Measurements from ENCODE around the gene TBC1D9B. TPM values are rescaled to one million over a fixed set of nuclear protein-coding genes. Genes with fewer than 3 reads are reported as not detected.

TBC1D9B gene
- total RNA-seq, 1 experiment from 2014 or later: 70.9 TPM

DNA sequence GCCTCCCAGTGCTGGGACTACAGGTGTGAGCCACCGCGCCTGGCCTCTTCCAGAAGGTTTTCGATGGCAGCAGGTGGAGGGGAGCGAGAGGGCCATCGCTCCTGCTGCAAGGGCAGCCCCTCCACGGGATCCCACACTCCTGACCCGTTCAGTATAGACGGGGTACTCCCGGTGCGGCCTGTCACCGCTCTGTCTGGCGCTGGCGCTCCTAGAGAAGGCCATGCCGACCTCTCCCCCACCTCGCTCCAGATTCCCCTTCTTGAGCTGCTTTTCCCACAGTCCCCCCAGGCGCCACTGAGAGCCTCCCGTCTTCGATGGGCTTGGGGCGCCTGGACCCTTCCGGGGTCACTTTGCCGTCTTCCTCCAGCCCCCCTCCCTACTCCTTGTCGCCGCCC, 91.3 kb downstream of the TBC1D9B start:
- ChIA-PET CTCF (interaction anchor here (1.3 to 1.9 kb wide), 3 partner anchors 15 to 159 kb away, joined by 3 to 8 read pairs (median 5); no protein-coding TSS in a partner anchor), POLR2A (interaction anchor here (1.0 to 1.3 kb wide), 2 partner anchors 9 to 14 kb away, joined by 3 read pairs; no protein-coding TSS in a partner anchor)
- Mint-ChIP-seq H3K4me1 (peaks cover 42% of the 10 kb centered on the region), H3K27ac (no peak overlapping the region), H3K36me3 (peaks cover 14% of the 10 kb centered on the region), H3K9me3 (no peaks in the 10 kb centered on the region), H3K27me3 (ENCODE audit: low read depth) (peaks cover 22% of the 10 kb centered on the region), H3K4me3 (peak overlapping the region; percentile 54)
- TF ChIP-seq, protein P1, sequence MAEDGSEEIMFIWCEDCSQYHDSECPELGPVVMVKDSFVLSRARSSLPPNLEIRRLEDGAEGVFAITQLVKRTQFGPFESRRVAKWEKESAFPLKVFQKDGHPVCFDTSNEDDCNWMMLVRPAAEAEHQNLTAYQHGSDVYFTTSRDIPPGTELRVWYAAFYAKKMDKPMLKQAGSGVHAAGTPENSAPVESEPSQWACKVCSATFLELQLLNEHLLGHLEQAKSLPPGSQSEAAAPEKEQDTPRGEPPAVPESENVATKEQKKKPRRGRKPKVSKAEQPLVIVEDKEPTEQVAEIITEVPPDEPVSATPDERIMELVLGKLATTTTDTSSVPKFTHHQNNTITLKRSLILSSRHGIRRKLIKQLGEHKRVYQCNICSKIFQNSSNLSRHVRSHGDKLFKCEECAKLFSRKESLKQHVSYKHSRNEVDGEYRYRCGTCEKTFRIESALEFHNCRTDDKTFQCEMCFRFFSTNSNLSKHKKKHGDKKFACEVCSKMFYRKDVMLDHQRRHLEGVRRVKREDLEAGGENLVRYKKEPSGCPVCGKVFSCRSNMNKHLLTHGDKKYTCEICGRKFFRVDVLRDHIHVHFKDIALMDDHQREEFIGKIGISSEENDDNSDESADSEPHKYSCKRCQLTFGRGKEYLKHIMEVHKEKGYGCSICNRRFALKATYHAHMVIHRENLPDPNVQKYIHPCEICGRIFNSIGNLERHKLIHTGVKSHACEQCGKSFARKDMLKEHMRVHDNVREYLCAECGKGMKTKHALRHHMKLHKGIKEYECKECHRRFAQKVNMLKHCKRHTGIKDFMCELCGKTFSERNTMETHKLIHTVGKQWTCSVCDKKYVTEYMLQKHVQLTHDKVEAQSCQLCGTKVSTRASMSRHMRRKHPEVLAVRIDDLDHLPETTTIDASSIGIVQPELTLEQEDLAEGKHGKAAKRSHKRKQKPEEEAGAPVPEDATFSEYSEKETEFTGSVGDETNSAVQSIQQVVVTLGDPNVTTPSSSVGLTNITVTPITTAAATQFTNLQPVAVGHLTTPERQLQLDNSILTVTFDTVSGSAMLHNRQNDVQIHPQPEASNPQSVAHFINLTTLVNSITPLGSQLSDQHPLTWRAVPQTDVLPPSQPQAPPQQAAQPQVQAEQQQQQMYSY (CRISPR knock-in tag; IDR thresholded peaks at IDR 0.05): 0 out of 2 replicates have a peak, but pooled peaks have one; percentile 7
- TF ChIP-seq, protein P2, sequence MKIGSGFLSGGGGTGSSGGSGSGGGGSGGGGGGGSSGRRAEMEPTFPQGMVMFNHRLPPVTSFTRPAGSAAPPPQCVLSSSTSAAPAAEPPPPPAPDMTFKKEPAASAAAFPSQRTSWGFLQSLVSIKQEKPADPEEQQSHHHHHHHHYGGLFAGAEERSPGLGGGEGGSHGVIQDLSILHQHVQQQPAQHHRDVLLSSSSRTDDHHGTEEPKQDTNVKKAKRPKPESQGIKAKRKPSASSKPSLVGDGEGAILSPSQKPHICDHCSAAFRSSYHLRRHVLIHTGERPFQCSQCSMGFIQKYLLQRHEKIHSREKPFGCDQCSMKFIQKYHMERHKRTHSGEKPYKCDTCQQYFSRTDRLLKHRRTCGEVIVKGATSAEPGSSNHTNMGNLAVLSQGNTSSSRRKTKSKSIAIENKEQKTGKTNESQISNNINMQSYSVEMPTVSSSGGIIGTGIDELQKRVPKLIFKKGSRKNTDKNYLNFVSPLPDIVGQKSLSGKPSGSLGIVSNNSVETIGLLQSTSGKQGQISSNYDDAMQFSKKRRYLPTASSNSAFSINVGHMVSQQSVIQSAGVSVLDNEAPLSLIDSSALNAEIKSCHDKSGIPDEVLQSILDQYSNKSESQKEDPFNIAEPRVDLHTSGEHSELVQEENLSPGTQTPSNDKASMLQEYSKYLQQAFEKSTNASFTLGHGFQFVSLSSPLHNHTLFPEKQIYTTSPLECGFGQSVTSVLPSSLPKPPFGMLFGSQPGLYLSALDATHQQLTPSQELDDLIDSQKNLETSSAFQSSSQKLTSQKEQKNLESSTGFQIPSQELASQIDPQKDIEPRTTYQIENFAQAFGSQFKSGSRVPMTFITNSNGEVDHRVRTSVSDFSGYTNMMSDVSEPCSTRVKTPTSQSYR (CRISPR knock-in tag; IDR thresholded peaks at IDR 0.05): no peak
- TF ChIP-seq, protein P3, sequence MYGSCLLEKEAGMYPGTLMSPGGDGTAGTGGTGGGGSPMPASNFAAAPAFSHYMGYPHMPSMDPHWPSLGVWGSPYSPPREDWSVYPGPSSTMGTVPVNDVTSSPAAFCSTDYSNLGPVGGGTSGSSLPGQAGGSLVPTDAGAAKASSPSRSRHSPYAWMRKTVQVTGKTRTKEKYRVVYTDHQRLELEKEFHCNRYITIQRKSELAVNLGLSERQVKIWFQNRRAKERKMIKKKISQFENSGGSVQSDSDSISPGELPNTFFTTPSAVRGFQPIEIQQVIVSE (CRISPR knock-in tag; IDR thresholded peaks at IDR 0.05; ENCODE audit: borderline replicate concordance): no peak
- no peak for TF ChIP-seq ZNF317 (CRISPR knock-in tag; IDR thresholded peaks at IDR 0.05; ENCODE audit: borderline replicate concordance, low read depth)
- peak; percentile 99 for TF ChIP-seq ZNF121 (CRISPR knock-in tag; IDR thresholded peaks at IDR 0.05)
- no peak for TF ChIP-seq SOX15 (CRISPR knock-in tag; IDR thresholded peaks at IDR 0.05)
- DNase-seq (ENCODE audit: low spot score): peak; percentile 37
- ATAC-seq: 0 out of 2 replicates have a peak, but pooled peaks have one; percentile 1

DNA sequence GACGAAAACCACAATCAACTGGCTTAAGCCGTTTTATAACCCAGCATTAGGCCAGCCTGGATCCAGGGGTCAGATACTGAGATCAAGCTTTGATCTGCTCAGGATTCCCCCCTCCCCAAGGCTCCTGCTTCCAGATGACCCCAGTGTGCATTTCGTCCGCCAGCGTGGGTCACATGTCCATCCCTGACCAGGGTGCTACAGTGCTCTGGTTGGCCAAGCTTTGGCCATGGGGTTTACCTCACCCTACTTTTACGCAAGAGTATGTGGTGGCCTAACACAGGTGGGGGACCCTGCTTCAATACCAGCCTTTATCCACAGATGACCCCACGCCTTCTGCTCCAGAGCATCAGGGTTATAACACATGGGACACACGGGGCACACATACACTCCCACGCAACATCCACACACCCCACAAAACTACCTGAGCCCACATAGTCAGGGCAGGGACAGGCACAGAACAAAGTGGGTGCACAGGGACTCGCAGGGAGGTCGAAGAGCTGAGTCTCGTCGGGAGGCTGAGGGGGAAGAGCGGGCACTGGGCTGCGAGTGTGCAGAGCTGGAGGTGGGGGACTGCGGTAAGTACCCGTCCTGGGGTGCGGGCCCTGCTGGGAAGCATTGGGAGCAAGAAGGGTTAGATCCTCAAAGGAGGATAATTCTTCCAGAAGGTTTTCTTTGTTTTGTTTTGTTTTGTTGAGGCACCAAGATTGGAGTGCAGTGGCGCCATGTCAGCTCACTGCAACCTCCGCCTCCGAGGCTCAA, 92.0 kb downstream of the TBC1D9B start:
- Mint-ChIP-seq H3K9me3 (no peaks in the 10 kb centered on the region), H3K27me3 (ENCODE audit: low read depth) (peaks cover 22% of the 10 kb centered on the region), H3K4me3 (peak overlapping the region; percentile 56), H3K36me3 (peaks cover 14% of the 10 kb centered on the region), H3K27ac (no peak overlapping the region), H3K4me1 (peaks cover 43% of the 10 kb centered on the region)
- CTCF ChIA-PET: interaction anchor here (0.5 to 1.9 kb wide), 2 partner anchors 10 to 14 kb away, joined by 3 to 8 read pairs; no protein-coding TSS in a partner anchor
- TF ChIP-seq, protein P4, sequence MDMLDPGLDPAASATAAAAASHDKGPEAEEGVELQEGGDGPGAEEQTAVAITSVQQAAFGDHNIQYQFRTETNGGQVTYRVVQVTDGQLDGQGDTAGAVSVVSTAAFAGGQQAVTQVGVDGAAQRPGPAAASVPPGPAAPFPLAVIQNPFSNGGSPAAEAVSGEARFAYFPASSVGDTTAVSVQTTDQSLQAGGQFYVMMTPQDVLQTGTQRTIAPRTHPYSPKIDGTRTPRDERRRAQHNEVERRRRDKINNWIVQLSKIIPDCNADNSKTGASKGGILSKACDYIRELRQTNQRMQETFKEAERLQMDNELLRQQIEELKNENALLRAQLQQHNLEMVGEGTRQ (CRISPR knock-in tag; IDR thresholded peaks at IDR 0.05): peak; percentile 30; the same call in 1 of the 2 replicates
- no peak for TF ChIP-seq OVOL2 (CRISPR knock-in tag; IDR thresholded peaks at IDR 0.05; ENCODE audit: borderline replicate concordance)
- POLR2A ChIA-PET: interaction anchor here (0.7 to 1.0 kb wide), 2 partner anchors 9 to 14 kb away, joined by 3 read pairs; no protein-coding TSS in a partner anchor
- no peak for DNase-seq (ENCODE audit: low spot score)
- ATAC-seq: no peak

DNA sequence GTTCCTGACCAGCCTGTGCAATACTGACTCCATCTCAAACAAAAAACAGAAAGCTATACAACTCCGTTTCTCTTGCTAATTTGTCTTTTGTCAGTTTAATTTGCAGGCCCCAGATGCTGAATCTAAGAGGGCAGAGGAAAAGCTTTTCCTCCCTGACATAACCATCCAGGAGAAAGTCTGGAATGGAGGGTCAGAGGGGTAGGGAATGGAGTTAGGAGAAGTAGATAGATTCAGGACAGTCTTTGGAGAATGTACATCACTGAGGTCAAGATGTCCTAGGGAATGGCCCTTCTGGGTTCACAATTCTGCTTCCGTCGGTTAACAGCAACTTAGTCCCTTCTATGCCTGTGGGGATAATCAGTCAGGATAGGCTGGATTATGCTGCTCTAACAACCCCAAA, 93.6 kb downstream of the TBC1D9B start:
- ATAC-seq (no peak), DNase-seq (ENCODE audit: low spot score) (no peak)
- TF ChIP-seq ZNF671 (CRISPR knock-in tag; IDR thresholded peaks at IDR 0.05): no peak
- TF ChIP-seq, protein P1 (CRISPR knock-in tag; IDR thresholded peaks at IDR 0.05): peak; percentile 91
- TF ChIP-seq, protein P5, sequence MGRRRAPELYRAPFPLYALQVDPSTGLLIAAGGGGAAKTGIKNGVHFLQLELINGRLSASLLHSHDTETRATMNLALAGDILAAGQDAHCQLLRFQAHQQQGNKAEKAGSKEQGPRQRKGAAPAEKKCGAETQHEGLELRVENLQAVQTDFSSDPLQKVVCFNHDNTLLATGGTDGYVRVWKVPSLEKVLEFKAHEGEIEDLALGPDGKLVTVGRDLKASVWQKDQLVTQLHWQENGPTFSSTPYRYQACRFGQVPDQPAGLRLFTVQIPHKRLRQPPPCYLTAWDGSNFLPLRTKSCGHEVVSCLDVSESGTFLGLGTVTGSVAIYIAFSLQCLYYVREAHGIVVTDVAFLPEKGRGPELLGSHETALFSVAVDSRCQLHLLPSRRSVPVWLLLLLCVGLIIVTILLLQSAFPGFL (CRISPR knock-in tag; IDR thresholded peaks at IDR 0.05; ENCODE audit: borderline replicate concordance): no peak
- peaks cover 34% of the 10 kb centered on the region for H3K4me1 Mint-ChIP-seq
- peaks cover 22% of the 10 kb centered on the region for H3K27me3 Mint-ChIP-seq (ENCODE audit: low read depth)
- ChIA-PET CTCF (interaction anchor here (0.9 to 1.1 kb wide), 3 partner anchors 11 to 161 kb away, joined by 3 read pairs; no protein-coding TSS in a partner anchor), POLR2A (interaction anchor here (0.6 kb wide), 1 partner anchor 711 kb away, joined by 3 read pairs; no protein-coding TSS in a partner anchor)
- H3K36me3 Mint-ChIP-seq: peaks cover 14% of the 10 kb centered on the region
- no peaks in the 10 kb centered on the region for H3K9me3 Mint-ChIP-seq
- no peak overlapping the region; the same call in 1 of the 2 replicates for H3K4me3 Mint-ChIP-seq
- H3K27ac Mint-ChIP-seq: peak overlapping the region; percentile 67
